HepG2 (cell line): ENCODE results near the gene ZG16B. TPM values are rescaled to one million over a fixed set of nuclear protein-coding genes. Genes with fewer than 3 reads are reported as not detected.

Experiments used
- BRD4 ChIP-seq: sonication (generic); formaldehyde crosslinking; IDR thresholded peaks from 2 replicates; pipeline ENCODE4 v1.4.0; 2020; ENCODE audit warnings: missing genetic modification reagents
- MED13 ChIP-seq: sonication (generic); formaldehyde crosslinking; IDR thresholded peaks from 2 replicates; pipeline ENCODE4 v1.5.0; 2020; ENCODE audit warnings: missing genetic modification reagents
- ZKSCAN1 ChIP-seq: fragments of 150-350 bp; IDR thresholded peaks from 2 replicates; pipeline ENCODE4 v1.6.1; 2014; ENCODE audit warnings: low read length
- ZNF234 ChIP-seq: sonication (generic); formaldehyde crosslinking; conservative IDR thresholded peaks from 2 replicates; pipeline ENCODE4 v1.5.1; 2020; ENCODE audit warnings: mild to moderate bottlenecking, missing genetic modification reagents
- polyA plus RNA-seq, 8 experiments: library from polyadenylated mRNA; depleted of rRNA in 3 of 8; stranded (reverse) in 7 of 8; unstranded in 1 of 8; fragments of >200 nt; fragmentation: Illumina TruSeq in 4 of 8; extraction: Trizol in 4 of 8; gene quantifications; 2 replicates each; pipeline versions ENCODE4 v1.2.1 to v1.2.3, GENCODE V29; 2011 to 2016; ENCODE audit warnings: low read depth in 4 of 8, missing spikeins in 1 of 8, mixed read lengths in 1 of 8; ENCODE audit not compliant: insufficient read depth in 1 of 8
- total RNA-seq, 5 experiments: library from RNA; depleted of rRNA; stranded (reverse); fragments of >200 nt; fragmentation: Illumina TruSeq; extraction: Trizol; gene quantifications; 2 replicates each; pipeline ENCODE4 v1.2.3, GENCODE V29; 2016; ENCODE audit warnings: low read depth in 1 of 5
- TF ChIP-seq, protein P1 (sequence below): IDR thresholded peaks from 2 replicates; pipeline ENCODE4 v1.6.1; 2016; ENCODE audit warnings: low read depth, missing genetic modification reagents, missing compliant biosample characterization
- TF ChIP-seq, protein P2 (sequence below): IDR thresholded peaks from 2 replicates; pipeline ENCODE4 v1.6.1; 2012; ENCODE audit warnings: low read length, improper control_type of control experiment

The ZG16B gene
- total and polyA plus RNA-seq, 2 of the 13 experiments (the other 11 are each of a cell fraction or from before 2014, with no cell fraction given) = 1.5 to 11.3 TPM

DNA sequence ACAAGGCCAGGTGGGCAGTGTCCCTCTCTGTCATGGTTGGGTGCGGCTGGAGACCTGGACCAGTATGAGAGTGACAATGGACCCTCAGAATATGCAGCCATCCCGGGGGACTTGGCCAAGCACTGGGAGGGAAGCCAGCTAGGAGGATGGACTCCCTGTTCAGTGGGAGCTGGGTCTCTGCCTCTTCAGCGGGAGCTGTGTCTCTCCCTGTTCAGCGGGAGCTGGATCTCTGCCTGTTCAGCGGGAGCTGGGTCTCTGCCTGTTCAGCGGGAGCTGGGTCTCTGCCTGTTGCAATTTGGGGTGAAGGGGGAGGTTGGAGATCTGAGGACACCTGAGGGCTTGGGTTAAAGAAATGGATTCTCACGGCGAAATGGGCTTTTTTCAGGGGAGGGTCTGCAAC is 38.9 kb upstream of the ZG16B start (continued):
- TF ChIP-seq, protein P1, sequence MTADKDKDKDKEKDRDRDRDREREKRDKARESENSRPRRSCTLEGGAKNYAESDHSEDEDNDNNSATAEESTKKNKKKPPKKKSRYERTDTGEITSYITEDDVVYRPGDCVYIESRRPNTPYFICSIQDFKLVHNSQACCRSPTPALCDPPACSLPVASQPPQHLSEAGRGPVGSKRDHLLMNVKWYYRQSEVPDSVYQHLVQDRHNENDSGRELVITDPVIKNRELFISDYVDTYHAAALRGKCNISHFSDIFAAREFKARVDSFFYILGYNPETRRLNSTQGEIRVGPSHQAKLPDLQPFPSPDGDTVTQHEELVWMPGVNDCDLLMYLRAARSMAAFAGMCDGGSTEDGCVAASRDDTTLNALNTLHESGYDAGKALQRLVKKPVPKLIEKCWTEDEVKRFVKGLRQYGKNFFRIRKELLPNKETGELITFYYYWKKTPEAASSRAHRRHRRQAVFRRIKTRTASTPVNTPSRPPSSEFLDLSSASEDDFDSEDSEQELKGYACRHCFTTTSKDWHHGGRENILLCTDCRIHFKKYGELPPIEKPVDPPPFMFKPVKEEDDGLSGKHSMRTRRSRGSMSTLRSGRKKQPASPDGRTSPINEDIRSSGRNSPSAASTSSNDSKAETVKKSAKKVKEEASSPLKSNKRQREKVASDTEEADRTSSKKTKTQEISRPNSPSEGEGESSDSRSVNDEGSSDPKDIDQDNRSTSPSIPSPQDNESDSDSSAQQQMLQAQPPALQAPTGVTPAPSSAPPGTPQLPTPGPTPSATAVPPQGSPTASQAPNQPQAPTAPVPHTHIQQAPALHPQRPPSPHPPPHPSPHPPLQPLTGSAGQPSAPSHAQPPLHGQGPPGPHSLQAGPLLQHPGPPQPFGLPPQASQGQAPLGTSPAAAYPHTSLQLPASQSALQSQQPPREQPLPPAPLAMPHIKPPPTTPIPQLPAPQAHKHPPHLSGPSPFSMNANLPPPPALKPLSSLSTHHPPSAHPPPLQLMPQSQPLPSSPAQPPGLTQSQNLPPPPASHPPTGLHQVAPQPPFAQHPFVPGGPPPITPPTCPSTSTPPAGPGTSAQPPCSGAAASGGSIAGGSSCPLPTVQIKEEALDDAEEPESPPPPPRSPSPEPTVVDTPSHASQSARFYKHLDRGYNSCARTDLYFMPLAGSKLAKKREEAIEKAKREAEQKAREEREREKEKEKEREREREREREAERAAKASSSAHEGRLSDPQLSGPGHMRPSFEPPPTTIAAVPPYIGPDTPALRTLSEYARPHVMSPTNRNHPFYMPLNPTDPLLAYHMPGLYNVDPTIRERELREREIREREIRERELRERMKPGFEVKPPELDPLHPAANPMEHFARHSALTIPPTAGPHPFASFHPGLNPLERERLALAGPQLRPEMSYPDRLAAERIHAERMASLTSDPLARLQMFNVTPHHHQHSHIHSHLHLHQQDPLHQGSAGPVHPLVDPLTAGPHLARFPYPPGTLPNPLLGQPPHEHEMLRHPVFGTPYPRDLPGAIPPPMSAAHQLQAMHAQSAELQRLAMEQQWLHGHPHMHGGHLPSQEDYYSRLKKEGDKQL = no peak
- TF ChIP-seq ZKSCAN1 (no peak), BRD4 (CRISPR knock-in tag) (no peak), ZNF234 (CRISPR knock-in tag) (no peak), MED13 (CRISPR knock-in tag) (no peak)
- TF ChIP-seq, protein P2, sequence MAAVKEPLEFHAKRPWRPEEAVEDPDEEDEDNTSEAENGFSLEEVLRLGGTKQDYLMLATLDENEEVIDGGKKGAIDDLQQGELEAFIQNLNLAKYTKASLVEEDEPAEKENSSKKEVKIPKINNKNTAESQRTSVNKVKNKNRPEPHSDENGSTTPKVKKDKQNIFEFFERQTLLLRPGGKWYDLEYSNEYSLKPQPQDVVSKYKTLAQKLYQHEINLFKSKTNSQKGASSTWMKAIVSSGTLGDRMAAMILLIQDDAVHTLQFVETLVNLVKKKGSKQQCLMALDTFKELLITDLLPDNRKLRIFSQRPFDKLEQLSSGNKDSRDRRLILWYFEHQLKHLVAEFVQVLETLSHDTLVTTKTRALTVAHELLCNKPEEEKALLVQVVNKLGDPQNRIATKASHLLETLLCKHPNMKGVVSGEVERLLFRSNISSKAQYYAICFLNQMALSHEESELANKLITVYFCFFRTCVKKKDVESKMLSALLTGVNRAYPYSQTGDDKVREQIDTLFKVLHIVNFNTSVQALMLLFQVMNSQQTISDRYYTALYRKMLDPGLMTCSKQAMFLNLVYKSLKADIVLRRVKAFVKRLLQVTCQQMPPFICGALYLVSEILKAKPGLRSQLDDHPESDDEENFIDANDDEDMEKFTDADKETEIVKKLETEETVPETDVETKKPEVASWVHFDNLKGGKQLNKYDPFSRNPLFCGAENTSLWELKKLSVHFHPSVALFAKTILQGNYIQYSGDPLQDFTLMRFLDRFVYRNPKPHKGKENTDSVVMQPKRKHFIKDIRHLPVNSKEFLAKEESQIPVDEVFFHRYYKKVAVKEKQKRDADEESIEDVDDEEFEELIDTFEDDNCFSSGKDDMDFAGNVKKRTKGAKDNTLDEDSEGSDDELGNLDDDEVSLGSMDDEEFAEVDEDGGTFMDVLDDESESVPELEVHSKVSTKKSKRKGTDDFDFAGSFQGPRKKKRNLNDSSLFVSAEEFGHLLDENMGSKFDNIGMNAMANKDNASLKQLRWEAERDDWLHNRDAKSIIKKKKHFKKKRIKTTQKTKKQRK = no peak
- TF ChIP-seq, all 625 proteins: peak for 0
